ENCODE results near the gene HTD2. TPM values are rescaled to one million over a fixed set of nuclear protein-coding genes. Genes with fewer than 3 reads are reported as not detected.

Gene HTD2
- total and polyA plus RNA-seq, 2 donors (not counting 1 experiment from before 2014, with no cell fraction given), result 4.2 to 8.8 TPM

DNA sequence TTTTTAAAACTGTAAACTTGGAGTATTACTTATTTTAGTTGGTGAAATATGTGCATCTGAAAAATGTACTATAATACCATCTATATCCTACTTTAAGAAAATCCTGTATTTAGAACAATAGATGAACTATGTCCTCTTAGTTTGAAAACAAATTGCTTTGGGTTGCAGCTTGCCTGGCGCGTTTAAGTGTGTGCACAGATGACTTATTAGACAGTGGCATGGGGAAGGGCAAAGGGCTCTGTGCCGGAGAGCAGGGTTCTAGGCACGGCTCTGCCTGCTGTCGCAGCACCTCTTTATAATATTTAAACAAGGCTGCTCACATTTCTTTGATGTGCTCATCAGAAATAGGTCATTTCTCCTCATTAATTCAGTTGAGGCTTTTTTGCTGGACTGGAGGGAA lies 36.4 kb downstream of the HTD2 start:
- CTCF ChIA-PET, result interaction anchor here (15.0 kb wide), 1 partner anchor 6 kb away, joined by 349 read pairs; the partner anchor contains the start of gene PXK
- H3K4me3 Mint-ChIP-seq, result peak overlapping the region; percentile 17

DNA sequence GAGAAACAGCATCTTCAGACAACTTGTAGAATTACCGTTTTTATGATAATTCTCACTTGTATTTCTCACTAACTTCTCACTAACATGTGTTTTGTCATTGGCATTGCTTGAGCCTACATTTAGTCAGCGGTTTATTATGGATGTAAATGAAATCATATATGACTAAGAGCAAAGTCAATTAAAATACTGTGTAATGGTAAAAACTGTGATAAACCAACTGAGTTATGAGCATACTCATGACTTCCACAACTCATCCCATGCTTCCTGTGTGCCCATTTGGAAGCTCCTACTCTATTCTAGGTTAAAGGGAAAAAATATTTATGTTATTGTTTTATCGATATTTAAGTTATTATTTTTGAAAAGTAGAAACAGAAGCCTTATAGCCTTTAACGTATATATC lies 39.1 kb downstream of the HTD2 start:
- Mint-ChIP-seq H3K4me1 (peaks cover 82% of the 10 kb centered on the region), H3K27ac (peak overlapping the region; percentile 39), H3K27me3 (no peaks in the 10 kb centered on the region), H3K9me3 (ENCODE audit: insufficient read depth) (no peaks in the 10 kb centered on the region), H3K4me3 (no peak overlapping the region)
- intact Hi-C loops (cut with micrococcal nuclease), result no loop called here
- CTCF ChIA-PET, result interaction anchor here (0.7 to 15.0 kb wide), 2 partner anchors 8 to 9 kb away, joined by 4 to 349 read pairs; partner anchors contain the start of gene PXK
- TF ChIP-seq, protein P1, sequence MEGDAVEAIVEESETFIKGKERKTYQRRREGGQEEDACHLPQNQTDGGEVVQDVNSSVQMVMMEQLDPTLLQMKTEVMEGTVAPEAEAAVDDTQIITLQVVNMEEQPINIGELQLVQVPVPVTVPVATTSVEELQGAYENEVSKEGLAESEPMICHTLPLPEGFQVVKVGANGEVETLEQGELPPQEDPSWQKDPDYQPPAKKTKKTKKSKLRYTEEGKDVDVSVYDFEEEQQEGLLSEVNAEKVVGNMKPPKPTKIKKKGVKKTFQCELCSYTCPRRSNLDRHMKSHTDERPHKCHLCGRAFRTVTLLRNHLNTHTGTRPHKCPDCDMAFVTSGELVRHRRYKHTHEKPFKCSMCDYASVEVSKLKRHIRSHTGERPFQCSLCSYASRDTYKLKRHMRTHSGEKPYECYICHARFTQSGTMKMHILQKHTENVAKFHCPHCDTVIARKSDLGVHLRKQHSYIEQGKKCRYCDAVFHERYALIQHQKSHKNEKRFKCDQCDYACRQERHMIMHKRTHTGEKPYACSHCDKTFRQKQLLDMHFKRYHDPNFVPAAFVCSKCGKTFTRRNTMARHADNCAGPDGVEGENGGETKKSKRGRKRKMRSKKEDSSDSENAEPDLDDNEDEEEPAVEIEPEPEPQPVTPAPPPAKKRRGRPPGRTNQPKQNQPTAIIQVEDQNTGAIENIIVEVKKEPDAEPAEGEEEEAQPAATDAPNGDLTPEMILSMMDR (IDR thresholded peaks at IDR 0.05), result no peak
- TF ChIP-seq EZH2 (IDR thresholded peaks at IDR 0.05; ENCODE audit: borderline replicate concordance, insufficient read depth, low read depth, low read length, poor library complexity, severe bottlenecking), result no peak
- Histone ChIP-seq H3K4me1 (ENCODE audit: control insufficient read depth in 2 of 2, insufficient read depth in 2 of 2, low read length in 2 of 2) (peaks cover 86 to 89% of the 10 kb centered on the region in 2 donors), H3K4me3 (ENCODE audit: control extremely low read depth in 1 of 5, extremely low read depth in 1 of 5, insufficient read depth in 1 of 5, low read depth in 2 of 5, low read length in 4 of 5) (no peak overlapping the region), H3K9me3 (ENCODE audit: control extremely low read depth in 1 of 3, control insufficient read depth in 2 of 3, insufficient read depth in 1 of 3, low read length in 2 of 3) (peaks cover 0 to 6% (median 0%) of the 10 kb centered on the region in 3 donors), H3K27ac (ENCODE audit: low read length in 2 of 2) (peak overlapping the region; percentile 19 to 57), H4K20me1 (ENCODE audit: control insufficient read depth, insufficient read depth, low read length, poor library complexity, severe bottlenecking) (no peaks in the 10 kb centered on the region), H3K36me3 (replicated peaks in 1 of 2; ENCODE audit: control extremely low read depth in 1 of 2, control insufficient read depth in 1 of 2, extremely low read depth in 1 of 2, insufficient read depth in 2 of 2, low read length in 1 of 2) (peaks cover 0 to 20% of the 10 kb centered on the region in 2 experiments), H2AFZ (ENCODE audit: insufficient read depth, low read depth, low read length, poor library complexity, severe bottlenecking) (no peak overlapping the region), H3K27me3 (replicated peaks in 1 of 4; ENCODE audit: control extremely low read depth in 1 of 4, control insufficient read depth in 3 of 4, insufficient read depth in 4 of 4, low read length in 3 of 4) (no peaks in the 10 kb centered on the region), H3K79me2 (ENCODE audit: control insufficient read depth, insufficient read depth, low read length) (peaks cover 83% of the 10 kb centered on the region), H3K4me2 (replicated peaks; ENCODE audit: low read depth, low read length, poor library complexity, severe bottlenecking) (peak overlapping the region; percentile 27), H3K9ac (ENCODE audit: low read length) (no peak overlapping the region)
- DNase-seq, result no peak
- no CpG with 5 or more reads among the region's 4 CpGs for WGBS (ENCODE audit: insufficient coverage)
- ATAC-seq (ENCODE audit: low read depth), result no peak
- POLR2A ChIA-PET, result interaction anchor here (2.2 kb wide), 1 partner anchor 11 kb away, joined by 10 read pairs; no protein-coding TSS in a partner anchor

More for the DNA sequence above, 36.4 kb downstream of the HTD2 start:
- Histone ChIP-seq H3K9ac (ENCODE audit: low read length) (no peak overlapping the region), H3K4me1 (ENCODE audit: control insufficient read depth in 2 of 2, insufficient read depth in 2 of 2, low read length in 2 of 2) (peaks cover 84 to 88% of the 10 kb centered on the region in 2 donors), H4K20me1 (ENCODE audit: control insufficient read depth, insufficient read depth, low read length, poor library complexity, severe bottlenecking) (no peaks in the 10 kb centered on the region), H3K27me3 (replicated peaks in 1 of 4; ENCODE audit: control extremely low read depth in 1 of 4, control insufficient read depth in 3 of 4, insufficient read depth in 4 of 4, low read length in 3 of 4) (no peaks in the 10 kb centered on the region), H3K9me3 (ENCODE audit: control extremely low read depth in 1 of 3, control insufficient read depth in 2 of 3, insufficient read depth in 1 of 3, low read length in 2 of 3) (peaks cover 0 to 11% (median 0%) of the 10 kb centered on the region in 3 donors), H2AFZ (ENCODE audit: insufficient read depth, low read depth, low read length, poor library complexity, severe bottlenecking) (no peak overlapping the region), H3K36me3 (replicated peaks in 1 of 2; ENCODE audit: control extremely low read depth in 1 of 2, control insufficient read depth in 1 of 2, extremely low read depth in 1 of 2, insufficient read depth in 2 of 2, low read length in 1 of 2) (peaks cover 0 to 20% of the 10 kb centered on the region in 2 experiments), H3K4me2 (replicated peaks; ENCODE audit: low read depth, low read length, poor library complexity, severe bottlenecking) (peak overlapping the region; percentile 65), H3K4me3 (ENCODE audit: control extremely low read depth in 1 of 5, extremely low read depth in 1 of 5, insufficient read depth in 1 of 5, low read depth in 2 of 5, low read length in 4 of 5) (no peak overlapping the region), H3K27ac (ENCODE audit: low read length in 2 of 2) (peak overlapping the region in 1 of 2 donors; percentile 85), H3K79me2 (ENCODE audit: control insufficient read depth, insufficient read depth, low read length) (peaks cover 96% of the 10 kb centered on the region)
- POLR2A ChIA-PET, result interaction anchor here (11.4 kb wide), 1 partner anchor 10 kb away, joined by 182 read pairs; no protein-coding TSS in a partner anchor
- peak overlapping the region; percentile 75 for H3K27ac Mint-ChIP-seq
- TF ChIP-seq, protein P1 (IDR thresholded peaks at IDR 0.05), result no peak
- TF ChIP-seq EZH2 (IDR thresholded peaks at IDR 0.05; ENCODE audit: borderline replicate concordance, insufficient read depth, low read depth, low read length, poor library complexity, severe bottlenecking), result no peak
- H3K9me3 Mint-ChIP-seq (ENCODE audit: insufficient read depth), result no peaks in the 10 kb centered on the region
- no CpG with 5 or more reads among the region's 5 CpGs for WGBS (ENCODE audit: insufficient coverage)
- H3K4me1 Mint-ChIP-seq, result peaks cover 72% of the 10 kb centered on the region
- intact Hi-C loops (cut with micrococcal nuclease), result no loop called here
- no peak for ATAC-seq (ENCODE audit: low read depth)
- DNase-seq, result no peak
- no peaks in the 10 kb centered on the region for H3K27me3 Mint-ChIP-seq

Measured in B cell (primary cell).